Lower leg skin (tissue), 3 donors: ENCODE data around the gene TMED9.
"Not testable (repeated sequence)": the region's sequence is repeated elsewhere in the genome, so short reads cannot be mapped to it uniquely, and the experiment has no call there.

Experiments used
- CTCF ChIP-seq, 3 donors: fragments of 450-650 bp; IDR thresholded peaks; one replicate each; pipeline ENCODE4 v1.5.1; 2016; ENCODE audit warnings: antibody characterized with exemption in 3 of 3, mild to moderate bottlenecking in 3 of 3, moderate library complexity in 2 of 3
- POLR2A ChIP-seq, 2 donors: fragments of 450-650 bp; IDR thresholded peaks; one replicate each; pipeline ENCODE4 v1.6.1; 2016 to 2017; ENCODE audit warnings: antibody characterized with exemption in 2 of 2, mild to moderate bottlenecking in 1 of 2, moderate library complexity in 1 of 2

- not testable (repeated sequence) for TF ChIP-seq CTCF, POLR2A (IDR thresholded peaks at IDR 0.05)
These were observed 38.2 kb downstream of the TMED9 start for GRCh38 chr5:177630186-177630585.
